ENCODE data around the gene UBAP1L.
"Not testable (repeated sequence)": the region's sequence is repeated elsewhere in the genome, so short reads cannot be mapped to it uniquely, and the experiment has no call there.

Gene UBAP1L

DNA sequence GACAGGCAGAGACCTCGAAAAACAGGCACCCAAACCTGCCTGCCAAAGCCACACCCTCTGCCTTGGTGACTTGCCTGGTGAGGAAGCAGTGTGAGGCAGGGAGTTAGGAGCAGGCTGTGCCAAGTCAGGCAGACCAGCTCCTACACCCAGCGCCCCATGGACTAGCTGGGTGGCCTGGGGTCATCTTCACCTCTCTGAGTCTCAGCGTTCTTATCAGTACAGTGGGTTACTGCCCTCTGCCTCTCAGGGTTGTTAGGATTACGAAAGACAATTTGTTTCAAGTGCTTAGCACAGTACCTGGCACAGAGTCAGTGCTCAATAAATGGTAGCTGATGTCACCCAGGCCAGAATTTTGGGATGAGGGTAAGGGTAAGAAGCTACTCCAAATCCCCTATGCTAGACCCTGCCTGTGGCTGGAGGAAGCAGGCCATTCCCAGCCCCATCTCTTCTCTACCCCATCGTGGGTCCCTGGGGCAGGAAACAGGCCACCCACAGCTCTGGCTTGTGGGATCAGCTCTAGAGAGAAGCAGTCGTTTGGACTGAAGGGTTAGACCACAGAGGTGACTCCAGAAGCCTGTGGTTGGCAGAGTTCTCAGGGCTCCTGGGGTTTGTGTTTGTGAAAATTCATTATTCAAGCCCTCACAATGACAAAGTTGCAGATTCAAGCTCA is 59.7 kb downstream of the UBAP1L start:
- peak overlapping the region; percentile 20 for H3K4me3 ChIP-seq (ENCODE audit: low read length)
- peak; percentile 82 for DNase-seq (ENCODE audit: low read depth, low spot score)

DNA sequence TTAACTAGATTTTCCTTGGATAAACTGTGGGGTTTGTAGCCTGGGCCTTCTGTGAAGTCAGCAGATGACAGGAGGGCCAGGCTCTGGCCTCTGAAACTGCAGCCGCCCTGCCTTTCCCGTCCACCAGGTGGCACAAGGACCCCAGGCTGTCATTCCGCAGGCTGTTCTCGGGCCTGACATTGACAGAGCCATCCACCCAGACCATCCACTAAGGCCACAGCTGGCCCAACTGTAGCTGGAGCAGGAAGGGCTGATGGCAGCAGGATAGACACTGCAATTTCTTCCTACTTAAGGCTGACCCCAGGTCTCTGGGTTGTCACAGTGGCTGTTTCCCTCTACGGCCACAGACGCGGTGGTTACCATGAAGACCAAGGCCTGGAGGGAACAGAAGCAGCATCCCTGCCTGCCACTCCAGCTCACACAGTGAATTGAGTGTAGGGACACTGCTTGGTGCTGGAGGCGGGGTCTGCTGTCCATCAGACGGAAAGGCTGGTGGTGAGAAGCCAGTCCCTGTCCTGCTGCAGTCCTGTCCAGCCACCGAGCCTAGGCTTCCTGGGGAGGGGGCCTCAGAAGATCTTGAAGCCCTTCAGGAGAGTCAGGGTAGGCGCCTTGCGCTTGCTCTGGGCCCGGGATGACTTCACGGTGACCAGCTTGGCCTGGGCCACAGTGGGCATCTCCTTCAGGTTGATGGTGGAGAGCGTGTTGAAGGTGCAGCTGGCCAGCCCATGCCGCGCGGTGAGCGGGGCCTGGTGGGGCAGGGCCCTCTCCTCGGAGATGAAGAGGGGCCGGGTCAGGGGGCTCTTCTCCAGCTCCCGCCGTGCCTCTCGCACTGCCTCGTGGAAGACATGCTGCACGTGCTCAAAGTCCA is 60.4 kb downstream of the UBAP1L start:
- H3K4me3 ChIP-seq (ENCODE audit: low read length) = no peak overlapping the region
- peak; percentile 50 for DNase-seq (ENCODE audit: low read depth, low spot score)

DNA sequence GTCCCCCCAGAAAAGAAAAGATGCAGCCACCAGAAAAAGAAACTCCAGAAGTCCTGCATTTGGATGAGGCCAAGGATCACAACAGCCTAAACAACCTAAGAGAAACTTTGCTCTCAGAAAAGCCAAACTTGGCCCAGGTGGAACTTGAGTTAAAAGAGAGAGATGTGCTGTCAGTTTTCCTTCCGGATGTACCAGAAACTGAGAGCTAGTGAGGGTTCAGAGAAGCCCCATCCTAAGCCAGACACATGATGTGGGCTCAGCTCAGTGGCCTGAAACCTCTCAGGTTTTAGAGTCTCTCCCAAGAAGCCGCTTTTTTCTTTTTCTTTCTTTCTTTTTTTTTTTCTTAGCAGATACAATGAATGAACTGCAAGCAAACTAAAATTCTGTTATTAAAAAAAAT is 62.0 kb downstream of the UBAP1L start:
- no peak overlapping the region for H3K4me3 ChIP-seq (ENCODE audit: low read length)
- DNase-seq (ENCODE audit: low read depth, low spot score) = no peak

GRCh38 chr15:65051266-65051665 is 63.7 kb downstream of the UBAP1L start:
- DNase-seq (ENCODE audit: low read depth, low spot score) = no peak
- H3K4me3 ChIP-seq (ENCODE audit: low read length) = no peak overlapping the region

GRCh38 chr15:65050270-65050669 is 64.7 kb downstream of the UBAP1L start:
- no peak for DNase-seq (ENCODE audit: low read depth, low spot score)
- no peak overlapping the region for H3K4me3 ChIP-seq (ENCODE audit: low read length)

GRCh38 chr15:65049418-65049840 is 65.6 kb downstream of the UBAP1L start:
- peak overlapping the region; percentile 45 for H3K4me3 ChIP-seq (ENCODE audit: low read length)
- DNase-seq (ENCODE audit: low read depth, low spot score) = peak; percentile 93

DNA sequence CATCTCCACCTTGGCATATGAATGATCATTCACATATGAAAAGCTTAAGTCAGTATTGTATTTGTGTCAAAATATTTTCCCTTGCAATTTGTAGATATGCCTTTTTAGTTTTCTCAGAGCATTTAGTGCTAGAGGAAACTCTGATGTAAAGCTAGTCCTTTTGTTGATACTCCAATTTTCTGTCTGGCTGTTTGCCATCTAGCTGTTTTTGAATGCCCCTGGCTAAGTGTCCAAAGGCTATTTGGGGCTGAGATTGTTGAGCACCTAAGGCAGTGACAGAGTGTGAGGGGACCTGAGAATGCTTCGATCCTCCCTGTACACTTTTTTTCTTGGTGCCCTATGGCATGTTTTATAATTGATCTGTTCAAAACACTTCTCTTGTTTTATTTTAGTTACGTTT is 66.8 kb downstream of the UBAP1L start:
- no peak overlapping the region for H3K4me3 ChIP-seq (ENCODE audit: low read length)
- DNase-seq (ENCODE audit: low read depth, low spot score) = no peak

GRCh38 chr15:65044724-65045481 is 70.1 kb downstream of the UBAP1L start, which contains the start of gene SLC51B:
SLC51B (plus strand) TSS chr15:65045387; CDS start chr15:65050005, 4,618 bp downstream.
- no peak for DNase-seq (ENCODE audit: low read depth, low spot score)
- no peak within 1 kb of the TSS for H3K4me3 ChIP-seq (ENCODE audit: low read length)

DNA sequence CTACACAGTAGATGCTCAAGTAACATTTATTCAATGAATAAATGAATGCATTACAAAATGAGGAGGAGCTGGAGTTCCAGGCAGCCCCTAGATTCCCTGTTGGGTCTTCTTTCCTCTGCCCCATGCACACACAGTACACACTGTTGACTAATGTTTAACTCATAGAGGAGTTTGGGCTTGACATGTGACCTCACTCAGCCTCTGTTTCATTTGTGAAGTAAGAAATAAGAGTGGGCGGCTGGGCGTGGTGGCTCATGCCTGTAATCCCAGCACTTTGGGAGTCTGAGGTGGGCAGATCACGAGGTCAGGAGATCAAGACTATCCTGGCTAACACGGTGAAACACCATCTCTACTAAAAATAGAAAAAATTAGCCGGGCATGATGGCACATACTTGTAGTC is 70.8 kb downstream of the UBAP1L start:
- not testable (repeated sequence) for DNase-seq (ENCODE audit: low read depth, low spot score); H3K4me3 ChIP-seq (ENCODE audit: low read length)

- DNase-seq (ENCODE audit: low read depth, low spot score) = no peak
- no peak overlapping the region for H3K4me3 ChIP-seq (ENCODE audit: low read length)
These were observed 72.1 kb downstream of the UBAP1L start for GRCh38 chr15:65042776-65043327.

All from Jurkat, Clone E6-1 (cell line).